ENCODE measurements around the gene HAUS7.

The HAUS7 gene

DNA sequence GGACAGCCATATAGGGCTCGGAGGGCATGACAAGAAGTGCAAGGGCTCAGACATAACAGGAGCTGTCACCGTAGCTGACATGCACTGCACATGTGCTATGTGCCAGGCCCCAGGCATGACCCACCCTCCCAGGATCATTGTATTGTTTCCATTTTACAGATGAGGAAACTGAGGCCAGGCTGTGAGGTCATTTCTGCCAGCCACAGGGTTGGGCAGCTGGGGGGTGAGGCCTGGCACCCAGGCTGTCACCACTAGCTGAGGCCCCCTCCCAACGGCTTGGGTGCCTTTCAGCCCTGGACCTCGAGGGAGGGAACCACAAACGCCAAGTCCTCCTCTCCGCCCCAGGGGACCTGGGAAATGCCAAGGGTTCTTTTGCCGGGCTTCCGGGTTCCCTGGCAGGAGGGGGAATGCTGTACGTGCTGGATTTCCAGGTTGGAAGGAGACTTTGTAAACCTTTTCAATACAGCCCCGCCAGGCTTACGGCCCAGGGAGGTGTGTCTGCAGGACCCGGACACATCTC, 37.2 kb downstream of the HAUS7 start:
- DNase-seq: no peak

DNA sequence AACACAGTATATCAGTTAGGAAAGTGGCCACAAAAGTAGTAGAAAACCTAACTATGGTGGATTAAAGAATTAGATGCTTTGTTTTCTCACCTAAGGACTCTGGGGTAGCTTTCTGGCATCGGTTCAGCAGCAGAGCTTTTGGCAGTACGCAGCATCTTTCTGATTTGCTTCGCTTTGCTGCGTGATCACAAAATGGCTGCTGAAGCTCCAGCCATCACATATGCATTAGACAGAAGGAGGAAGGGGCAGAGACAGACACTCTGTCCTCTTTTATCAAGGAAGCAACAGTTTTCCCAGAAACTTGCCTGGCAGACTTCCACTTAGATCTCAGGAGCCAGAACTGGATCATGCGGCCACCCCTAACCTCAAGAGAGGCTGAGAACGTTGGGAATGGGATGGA, 39.6 kb downstream of the HAUS7 start:
- DNase-seq: no peak

DNA sequence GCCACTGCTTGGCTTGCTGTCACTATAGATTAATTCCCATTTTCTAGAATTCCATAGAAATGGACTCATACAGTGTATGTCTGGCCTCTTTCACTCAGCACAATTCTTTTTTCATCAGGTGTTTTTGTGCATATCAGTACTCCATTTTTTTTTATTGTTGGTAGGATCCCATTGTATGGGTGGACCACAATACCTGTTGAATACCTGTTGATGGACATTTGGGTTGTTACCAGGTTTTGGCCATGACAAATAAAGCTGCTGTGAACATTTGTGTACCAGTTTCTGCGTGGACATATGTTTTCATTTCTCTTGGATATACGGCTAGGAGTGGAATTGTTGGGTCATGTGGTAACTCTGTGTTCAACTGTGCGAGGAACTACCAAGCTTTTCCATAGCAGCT, 44.2 kb downstream of the HAUS7 start:
- DNase-seq: no peak

DNA sequence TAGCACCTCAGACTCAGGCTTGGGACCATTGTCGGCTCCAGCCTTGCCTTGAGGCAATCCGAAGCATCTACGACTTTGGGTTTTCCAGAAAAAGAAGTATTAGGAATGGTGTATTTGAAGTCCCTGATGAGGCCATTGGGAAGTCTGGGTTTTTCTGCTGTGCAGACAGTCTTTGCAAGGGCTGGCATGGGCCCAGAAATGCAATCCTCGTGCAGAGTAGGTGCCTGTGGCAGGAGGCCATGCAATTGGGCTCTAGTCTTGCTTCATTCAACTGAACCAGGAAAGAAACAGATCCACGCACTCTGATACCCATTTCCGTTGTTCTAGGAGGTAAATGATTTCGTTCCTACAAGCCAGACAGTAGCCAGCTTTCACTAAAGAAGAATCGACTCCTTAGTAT, 46.7 kb downstream of the HAUS7 start:
- DNase-seq: no peak

DNA sequence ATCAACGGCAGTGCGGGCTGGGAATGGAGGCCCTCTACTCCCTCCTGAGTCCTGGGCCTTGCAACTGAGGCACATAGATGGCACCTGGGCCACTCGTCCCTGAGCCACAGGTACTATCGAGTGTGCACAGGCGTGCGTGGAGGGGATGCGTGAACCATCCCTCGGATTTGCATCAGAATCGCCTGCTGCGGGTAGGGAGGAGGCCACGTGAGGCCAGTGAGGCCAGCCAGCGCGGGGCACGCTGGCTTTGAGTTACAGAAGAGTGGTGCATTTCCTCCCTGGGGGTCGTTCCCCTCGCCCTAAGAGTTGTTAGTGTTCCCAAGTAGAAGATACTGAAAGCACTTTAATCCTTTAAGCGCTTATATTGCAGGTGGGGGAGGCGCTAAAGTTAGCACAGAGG, 48.5 kb downstream of the HAUS7 start:
- DNase-seq: no peak

DNA sequence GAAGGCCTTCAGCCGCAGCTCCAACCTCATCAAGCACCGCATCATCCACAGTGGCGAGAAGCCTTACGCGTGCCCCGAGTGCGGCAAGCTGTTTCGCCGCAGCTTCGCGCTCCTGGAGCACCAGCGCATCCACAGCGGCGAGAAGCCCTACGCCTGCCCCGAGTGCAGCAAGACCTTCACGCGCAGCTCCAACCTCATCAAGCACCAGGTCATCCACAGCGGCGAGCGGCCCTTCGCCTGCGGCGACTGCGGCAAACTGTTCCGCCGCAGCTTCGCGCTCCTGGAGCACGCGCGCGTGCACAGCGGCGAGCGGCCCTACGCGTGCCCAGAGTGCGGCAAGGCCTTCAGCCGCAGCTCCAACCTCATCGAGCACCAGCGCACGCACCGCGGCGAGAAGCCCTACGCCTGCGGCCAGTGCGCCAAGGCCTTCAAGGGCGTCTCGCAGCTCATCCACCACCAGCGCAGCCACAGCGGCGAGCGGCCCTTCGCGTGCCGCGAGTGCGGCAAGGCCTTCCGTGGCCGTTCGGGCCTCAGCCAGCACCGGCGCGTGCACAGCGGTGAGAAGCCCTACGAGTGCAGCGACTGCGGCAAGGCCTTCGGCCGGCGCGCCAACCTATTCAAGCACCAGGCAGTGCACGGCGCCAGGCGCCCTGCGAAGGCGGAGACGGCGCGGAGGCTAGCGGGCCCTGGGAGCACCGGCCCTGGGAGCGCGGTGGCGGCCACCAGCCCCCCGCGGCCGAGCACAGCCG, 49.4 kb downstream of the HAUS7 start:
- no peak for DNase-seq

DNA sequence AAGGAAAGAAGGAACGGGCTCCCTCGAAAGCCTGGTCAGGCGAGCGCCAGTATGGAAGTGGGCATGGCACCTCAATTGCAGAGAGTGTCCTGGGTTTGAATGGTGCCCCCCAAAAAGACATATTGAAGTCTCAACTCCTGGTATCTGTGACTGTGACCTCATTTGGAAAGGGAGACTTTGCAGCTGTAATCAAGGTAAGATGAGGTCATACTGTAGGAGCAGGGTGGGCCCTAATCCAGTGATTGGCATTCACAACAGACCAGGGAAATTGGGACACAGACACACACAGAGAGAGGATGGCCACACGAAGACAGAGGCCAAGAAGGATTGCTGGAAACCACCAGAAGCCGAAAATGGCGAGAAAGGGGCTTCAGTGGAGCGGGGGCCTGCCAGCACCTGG, 52.7 kb downstream of the HAUS7 start:
- no peak for DNase-seq

DNA sequence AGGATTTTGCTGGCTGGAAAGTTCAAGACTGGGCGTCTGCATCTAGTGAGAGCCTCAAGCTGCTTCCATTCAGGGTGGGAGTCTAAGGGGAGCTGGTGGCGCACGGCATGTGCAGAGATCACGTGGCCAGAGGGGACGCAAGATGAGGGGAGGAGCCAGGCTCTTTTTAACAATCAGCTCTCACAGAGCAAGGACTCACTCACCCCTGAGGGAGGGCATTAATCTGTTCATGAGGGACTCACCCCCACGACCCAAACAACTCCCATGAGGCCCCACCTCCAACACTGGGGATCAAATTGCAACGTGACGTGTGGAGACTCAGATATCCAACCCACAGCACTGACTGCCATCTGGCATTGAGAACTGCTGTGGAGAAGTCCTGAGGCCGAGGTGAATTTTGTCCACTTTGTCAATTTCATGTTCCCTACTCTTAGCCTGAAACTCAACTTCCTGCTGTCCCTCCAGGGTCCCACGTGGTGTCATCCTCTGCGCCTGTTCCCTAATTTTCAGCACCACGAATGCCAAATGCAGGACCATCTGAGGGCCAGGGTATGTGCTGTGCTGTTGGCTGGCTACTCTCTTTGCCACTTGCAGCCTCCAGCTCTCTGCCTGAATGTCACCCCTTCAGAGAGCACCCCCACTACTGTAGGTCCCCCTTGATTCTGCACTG, 53.5 kb downstream of the HAUS7 start:
- DNase-seq: no peak

DNA sequence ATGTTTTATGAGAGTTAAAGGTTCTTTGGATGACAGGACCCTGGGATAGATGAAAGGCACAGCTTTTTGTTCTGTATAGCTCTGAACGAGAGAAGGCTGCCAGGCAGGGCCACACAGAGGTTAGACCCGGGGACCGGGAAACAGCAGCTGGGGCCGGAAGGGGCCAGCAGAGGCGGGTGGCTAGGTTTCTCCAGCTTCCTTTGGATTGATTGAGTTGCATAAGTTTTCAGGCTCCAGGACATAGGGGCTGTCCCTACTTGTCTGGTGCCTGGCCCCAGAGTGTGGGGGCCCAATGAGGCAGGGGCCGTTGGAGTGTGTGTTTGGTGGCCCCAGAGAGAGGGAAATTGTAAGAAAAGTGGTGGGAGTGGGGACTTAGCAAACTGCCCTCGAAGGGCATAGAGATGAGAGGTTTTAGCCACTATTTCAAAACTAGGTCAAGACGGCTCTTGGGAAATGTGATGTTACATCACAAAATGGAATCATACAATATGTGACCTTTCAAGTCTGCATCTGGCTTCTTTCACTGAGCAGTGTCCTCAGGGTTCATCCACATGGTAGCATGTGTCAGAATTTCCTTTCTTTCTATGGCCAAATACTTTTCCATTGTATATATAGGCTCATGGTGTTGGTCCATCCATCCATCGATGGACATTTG, 55.4 kb downstream of the HAUS7 start:
- no peak for DNase-seq

DNA sequence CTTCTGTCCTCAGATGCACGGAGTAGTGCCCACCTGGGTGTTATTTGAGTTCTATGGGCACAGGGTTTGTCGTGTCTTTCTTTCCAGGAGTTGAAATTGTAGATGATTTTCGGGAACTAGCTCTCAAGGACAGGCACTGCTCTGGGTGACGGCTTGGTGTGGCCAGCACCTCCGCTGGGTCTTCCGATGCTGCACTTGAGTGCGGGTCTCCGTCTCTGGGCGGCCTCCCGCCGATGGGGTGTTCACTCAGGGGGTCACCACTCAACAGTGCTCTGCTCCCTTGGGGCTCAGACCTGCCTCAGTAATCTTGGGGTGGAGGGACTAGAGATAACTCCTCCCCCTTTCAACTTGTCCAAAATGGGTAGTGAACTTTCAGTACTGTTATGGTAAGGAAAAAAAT, 56.6 kb downstream of the HAUS7 start:
- DNase-seq: no peak

DNA sequence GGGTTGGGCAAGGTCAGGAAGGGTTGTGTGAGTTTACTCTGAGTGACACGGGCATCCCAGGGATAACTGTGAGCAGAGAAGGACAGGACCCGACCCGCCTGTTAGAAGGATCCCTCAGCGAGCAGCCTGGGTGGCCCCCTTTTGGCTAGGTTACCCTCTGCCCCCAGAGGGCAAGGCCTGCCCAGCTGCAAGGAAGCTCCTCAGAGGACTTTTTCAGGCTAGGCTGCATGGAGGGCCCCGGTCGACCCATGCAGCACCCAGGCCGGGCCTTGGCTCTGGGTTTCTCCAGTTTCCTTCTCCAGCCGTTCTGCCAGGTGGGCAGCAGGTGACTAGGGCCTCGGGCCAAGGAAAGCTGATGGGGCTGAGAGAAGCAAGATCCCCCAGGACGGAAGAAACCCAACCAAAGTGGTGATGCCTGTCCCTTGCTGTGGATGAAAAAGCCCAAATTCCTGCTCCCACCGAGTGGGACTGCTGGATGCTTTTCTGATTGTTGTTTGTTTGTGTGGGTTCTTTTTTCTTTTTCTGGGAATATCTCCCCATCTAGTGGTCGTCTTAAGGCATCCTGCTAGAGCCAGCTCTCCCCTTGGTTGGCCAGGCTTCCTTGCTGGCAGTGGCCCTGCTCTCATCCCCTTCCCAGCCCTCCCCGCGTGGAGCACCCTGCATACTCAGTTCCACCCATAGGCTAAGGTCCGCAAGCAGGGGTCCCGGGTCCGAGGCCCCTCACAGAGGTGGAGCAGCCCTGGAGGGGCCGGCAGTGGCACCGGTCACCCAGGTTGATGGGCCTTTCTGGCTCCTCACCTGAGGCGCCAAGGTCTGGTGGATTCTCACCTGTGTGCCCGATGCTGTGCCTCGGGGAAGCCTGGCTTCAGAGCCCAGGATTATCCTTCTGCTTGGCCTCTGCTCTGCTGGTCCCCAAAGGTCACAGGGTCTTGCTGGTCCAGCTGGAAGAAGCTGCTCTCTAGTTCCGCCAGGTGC, 57.3 kb downstream of the HAUS7 start:
- no peak for DNase-seq

DNA sequence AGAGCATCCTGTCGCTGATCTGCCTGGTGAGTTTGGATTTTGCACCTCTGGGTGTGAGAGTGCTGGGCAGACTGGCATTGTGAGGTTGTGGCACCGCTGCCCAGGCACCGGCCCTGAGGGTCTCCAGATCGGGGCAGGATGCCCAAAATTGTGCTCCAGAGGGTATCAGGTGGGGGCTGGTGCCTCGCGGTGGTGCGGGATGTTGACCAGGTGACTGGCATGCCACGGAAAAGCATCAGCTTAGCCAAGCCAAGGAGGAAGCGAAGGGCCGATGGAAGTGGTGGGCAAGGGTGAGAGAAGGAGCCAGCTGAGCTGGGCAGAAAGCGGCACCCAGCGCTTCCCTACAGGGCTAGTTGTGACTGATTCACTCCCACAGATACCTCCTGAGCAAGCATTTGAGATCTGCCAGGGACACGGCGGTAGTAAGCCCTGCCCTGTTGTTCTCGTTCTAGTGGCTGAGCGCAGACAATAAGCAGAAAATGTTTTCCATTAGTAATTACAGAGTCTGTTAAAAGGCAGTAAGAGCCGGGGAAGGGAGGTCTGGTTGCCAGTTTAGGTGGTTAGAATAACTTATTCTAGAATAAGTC, 58.3 kb downstream of the HAUS7 start:
- DNase-seq: no peak

DNA sequence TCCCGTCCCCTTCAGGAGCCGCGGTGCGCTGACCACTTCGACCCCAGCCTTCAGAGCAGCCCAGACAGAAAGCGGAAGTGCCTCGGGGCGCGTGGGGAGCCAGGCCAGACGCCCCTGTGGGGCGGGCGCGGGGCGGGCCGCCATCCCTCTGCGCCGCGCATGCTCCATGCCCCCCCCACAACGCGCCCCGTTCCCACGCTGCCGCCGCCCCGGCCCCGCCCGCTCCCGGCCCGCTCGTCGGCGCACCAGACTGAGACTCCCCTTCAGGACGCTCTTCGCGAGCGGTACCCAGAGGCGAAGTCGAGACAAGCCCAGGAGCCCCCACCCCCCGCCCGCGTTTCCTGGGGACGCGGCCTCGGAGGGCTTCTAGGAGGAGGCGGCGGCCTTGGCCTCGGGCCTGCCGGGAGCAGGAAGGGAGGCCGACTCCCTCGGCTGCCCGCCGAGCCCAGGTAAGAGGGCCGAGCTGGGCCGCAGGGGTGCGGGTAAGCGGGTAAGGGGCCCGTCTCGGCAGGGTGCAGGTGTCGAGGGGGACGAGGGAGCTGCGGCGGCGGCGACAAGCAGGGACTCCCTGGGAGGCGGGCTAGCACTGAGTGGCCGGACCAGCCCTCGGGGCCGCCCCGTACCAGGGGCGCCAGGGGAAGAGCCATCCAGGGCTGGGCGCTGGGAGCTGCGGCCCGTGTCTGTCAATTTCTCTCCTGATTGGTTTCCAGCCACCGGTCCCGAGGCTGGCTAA, 59.0 kb downstream of the HAUS7 start, which contains the start of gene ZFP92:
TSS of gene ZFP92 (plus strand) at position 218 of the 733 bp plus-strand sequence. CDS start 6,851 bp downstream, outside the sequence.
- DNase-seq: no peak

DNA sequence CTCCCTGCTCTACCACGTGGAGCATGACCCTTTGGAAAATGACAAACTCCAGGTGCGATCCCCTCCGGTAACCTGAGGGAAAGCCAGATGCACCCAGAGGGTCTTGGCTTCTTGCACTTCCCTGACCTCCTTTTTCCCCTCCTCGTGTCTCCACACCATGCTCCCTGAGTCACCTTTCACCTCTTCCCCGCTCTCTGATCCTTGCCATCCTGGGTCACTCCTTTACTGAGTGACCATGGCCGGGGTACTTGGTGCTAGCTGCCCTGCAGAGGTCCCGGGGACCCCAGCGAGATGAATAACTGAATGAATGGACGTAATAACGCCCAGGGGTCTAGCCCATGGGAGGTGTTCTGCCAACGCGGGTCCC, 59.5 kb downstream of the HAUS7 start:
- DNase-seq: no peak

DNA sequence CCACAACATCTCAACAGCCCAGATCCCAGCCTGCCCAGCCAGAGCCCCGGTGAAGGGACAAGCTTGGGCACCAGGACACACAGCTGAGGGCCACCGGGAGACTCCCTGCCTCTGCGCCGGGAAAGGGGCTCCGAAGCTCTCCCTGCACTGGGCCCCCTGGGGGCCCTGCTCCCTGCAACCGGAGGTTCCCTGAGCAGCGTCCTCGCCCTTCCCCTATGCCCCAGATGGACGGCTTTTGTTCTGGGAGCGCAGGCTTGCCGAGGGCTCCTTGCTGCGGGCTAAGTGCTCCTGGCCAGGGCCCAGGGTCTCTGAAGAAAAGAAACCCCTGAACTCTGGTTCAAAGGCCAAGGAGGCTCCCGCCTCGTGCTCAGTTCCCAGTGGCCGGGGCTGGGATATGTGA, 60.0 kb downstream of the HAUS7 start:
- no peak for DNase-seq

DNA sequence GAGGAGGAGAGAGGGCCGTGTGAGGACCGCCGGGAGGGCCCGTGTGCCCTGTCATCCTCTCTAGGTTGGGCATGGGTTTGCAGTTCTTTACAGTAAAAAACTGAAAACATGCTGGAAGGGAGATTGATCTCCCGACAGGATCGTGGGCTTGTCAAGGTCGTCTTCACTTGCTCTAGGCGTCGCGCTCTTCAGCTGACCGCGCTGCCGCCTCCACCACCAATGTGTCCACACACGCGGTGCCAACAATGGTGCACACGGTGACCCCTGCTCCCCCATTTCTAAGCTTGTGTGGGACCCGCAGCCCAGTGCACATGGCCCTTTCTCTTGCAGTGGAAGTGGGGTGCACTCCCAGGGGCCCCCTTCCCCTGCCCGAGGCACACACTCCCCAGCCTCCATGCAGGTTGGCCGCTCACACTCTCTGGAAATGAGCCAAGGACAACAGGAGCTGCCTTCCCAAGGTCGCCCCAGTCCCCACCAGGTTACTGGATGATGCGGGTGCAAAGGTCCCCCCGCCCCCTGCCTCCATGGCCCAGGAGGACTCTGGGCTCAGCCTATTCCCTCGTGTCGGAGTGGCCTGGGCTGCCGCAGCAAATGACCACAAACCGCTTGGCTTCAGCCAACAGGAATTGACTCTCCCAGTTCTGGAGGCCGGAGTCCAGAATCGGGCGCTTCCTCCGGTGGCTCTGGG, 60.8 kb downstream of the HAUS7 start:
- DNase-seq: no peak

DNA sequence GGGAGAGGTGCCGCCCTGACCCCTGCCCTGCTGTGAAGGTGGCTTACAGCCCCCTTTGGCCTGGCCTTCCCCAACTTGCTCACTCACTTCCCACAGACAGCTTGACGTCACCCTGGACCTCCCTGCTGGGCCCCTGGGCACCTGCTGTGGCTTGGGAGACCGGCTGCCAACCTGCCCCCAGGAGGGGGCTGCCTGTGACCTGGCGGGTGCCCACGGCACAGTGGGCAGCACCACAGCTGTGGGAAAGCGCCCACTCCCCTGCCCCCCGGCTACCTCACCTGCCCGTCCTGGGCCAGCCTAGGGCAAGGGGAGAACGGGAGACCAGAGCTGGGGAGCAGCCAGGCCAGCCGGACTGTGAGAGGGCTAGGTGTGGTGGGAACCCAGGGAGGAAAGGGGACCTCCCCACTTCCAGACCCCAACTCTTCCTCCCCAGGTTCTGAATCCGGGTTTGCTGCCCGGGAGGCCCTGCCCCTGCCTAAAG, 61.5 kb downstream of the HAUS7 start:
- no peak for DNase-seq

DNA sequence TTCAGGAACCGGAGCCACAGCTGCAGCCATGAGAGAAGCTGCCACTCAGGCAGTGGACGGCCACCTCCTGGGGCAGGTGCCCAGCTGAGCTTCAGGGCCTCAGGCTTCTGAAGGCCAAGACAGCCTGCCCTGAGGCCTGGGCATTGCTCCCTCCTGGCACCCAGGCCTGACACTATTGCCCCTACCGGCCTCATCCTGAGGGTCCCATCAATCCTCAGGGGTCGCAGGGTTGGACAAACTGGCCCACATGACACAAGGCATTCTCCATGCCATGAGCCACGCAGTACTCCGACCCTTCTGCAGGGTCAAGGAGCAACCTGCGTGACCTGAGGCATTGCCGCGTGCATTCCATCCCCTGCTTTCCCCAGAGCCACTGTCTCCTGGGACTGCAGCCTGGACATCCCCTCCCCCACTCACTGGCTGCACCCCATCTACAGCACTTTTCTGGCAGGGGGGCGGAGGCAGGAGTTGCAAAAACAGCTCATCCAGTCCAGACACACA, 62.1 kb downstream of the HAUS7 start:
- DNase-seq: no peak

DNA sequence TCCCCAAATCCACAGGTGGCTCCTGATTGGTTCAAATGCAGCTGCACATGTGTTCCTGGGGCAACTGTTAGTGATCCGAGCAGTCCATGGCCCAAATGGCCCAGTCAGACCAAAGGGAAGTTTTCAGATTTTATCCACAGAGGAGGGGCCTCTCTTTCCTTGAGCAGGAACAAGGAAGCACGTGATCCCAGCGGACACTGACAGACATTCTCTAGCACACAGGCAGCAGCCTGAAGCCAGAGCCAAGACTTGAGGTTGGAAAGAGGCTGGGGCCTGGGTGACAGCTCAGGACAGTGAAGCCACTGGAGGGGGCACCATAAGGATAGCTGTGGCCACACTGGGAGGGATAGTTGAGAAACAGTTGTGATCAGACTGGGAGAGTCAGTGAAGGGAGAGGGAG, 62.6 kb downstream of the HAUS7 start:
- no peak for DNase-seq

DNA sequence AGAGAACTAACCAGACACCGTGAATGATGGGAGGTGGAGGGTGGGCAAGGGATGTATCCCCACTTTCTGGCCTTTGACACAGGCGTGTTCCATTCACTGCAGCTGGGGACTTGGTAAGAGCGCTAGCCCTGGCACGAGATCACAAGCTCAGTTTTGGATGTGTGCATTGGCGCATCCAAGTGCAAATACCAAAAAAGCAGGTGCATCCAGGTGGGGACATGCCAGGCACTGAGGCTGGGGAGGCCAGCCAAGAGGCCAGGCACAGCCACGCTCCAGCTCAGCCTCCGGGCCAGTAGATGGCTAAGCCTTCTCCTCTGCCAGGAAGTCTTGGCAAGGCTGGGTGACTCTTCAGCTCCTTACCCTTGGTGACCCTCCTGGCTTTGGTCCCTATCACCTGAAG, 63.5 kb downstream of the HAUS7 start:
- DNase-seq: no peak

DNA sequence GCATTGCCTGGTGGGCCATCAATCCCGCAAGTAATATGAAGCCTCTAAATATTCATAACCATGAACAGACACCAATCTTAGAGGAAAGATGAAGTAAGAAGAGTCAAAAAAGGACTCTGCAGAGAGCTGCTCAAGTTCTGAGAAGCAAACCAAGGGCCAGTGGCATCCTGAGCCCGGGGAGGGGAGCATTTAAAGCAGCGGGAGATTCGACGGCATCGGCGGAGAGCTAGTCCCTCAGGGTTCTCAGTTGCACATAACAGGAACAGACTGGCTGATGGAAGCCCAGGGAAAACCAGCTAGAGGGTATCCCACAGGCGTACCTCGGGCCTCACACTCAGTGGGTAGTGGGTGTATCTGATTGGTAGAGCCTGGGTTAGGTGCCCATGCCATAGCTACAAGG, 64.4 kb downstream of the HAUS7 start:
- no peak for DNase-seq
